Measurements from ENCODE around the gene SLC5A4. TPM values are rescaled to one million over a fixed set of nuclear protein-coding genes. Genes with fewer than 3 reads are reported as not detected.

Gene SLC5A4
- total and polyA plus RNA-seq, 2 donors (not counting 1 experiment from before 2014, with no cell fraction given) = not detected

GRCh38 chr22:32202539-32203180, 52.5 kb downstream of the SLC5A4 start:
- H3K9ac ChIP-seq (ENCODE audit: low read length) = peak overlapping the region; percentile 11
- H3K4me3 ChIP-seq (ENCODE audit: control extremely low read depth in 1 of 5, extremely low read depth in 1 of 5, insufficient read depth in 1 of 5, low read depth in 2 of 5, low read length in 4 of 5) = peak overlapping the region in 1 of 5 experiments; percentile 7
- CTCF ChIA-PET = interaction anchor here (0.7 kb wide), 1 partner anchor 271 kb away, joined by 3 read pairs; no protein-coding TSS in a partner anchor
- H3K27me3 ChIP-seq (replicated peaks in 1 of 4; ENCODE audit: control extremely low read depth in 1 of 4, control insufficient read depth in 3 of 4, insufficient read depth in 4 of 4, low read length in 3 of 4) = peaks cover 0 to 24% (median 5%) of the 10 kb centered on the region in 4 experiments
- Mint-ChIP-seq H3K4me3 (peak overlapping the region; percentile 30), H3K27me3 (peaks cover 36% of the 10 kb centered on the region), H3K4me1 (peaks cover 4% of the 10 kb centered on the region), H3K9me3 (ENCODE audit: insufficient read depth) (no peaks in the 10 kb centered on the region), H3K27ac (no peak overlapping the region)
- no peaks in the 10 kb centered on the region for H4K20me1 ChIP-seq (ENCODE audit: control insufficient read depth, insufficient read depth, low read length, poor library complexity, severe bottlenecking)
- POLR2A ChIA-PET = no interaction called here
- DNase-seq = peak; percentile 28
- no peak for ATAC-seq (ENCODE audit: low read depth)
- no peaks in the 10 kb centered on the region for H3K79me2 ChIP-seq (ENCODE audit: control insufficient read depth, insufficient read depth, low read length)
- peaks cover 6 to 8% of the 10 kb centered on the region in 2 donors for H3K4me1 ChIP-seq (ENCODE audit: control insufficient read depth in 2 of 2, insufficient read depth in 2 of 2, low read length in 2 of 2)
- WGBS (ENCODE audit: insufficient coverage) = 7% methylated on average over 29 of the region's 29 CpGs
- no peak overlapping the region for H3K27ac ChIP-seq (ENCODE audit: low read length in 2 of 2)
- H2AFZ ChIP-seq (ENCODE audit: insufficient read depth, low read depth, low read length, poor library complexity, severe bottlenecking) = peak overlapping the region; percentile 25
- TF ChIP-seq CTCF (IDR thresholded peaks at IDR 0.05) (peak; percentile 49), EZH2 (IDR thresholded peaks at IDR 0.05; ENCODE audit: borderline replicate concordance, insufficient read depth, low read depth, low read length, poor library complexity, severe bottlenecking) (no peak)
- H3K9me3 ChIP-seq (ENCODE audit: control extremely low read depth in 1 of 3, control insufficient read depth in 2 of 3, insufficient read depth in 1 of 3, low read length in 2 of 3) = peaks cover 0 to 6% (median 0%) of the 10 kb centered on the region in 3 donors
- H3K36me3 ChIP-seq (replicated peaks in 1 of 2; ENCODE audit: control extremely low read depth in 1 of 2, control insufficient read depth in 1 of 2, extremely low read depth in 1 of 2, insufficient read depth in 2 of 2, low read length in 1 of 2) = no peaks in the 10 kb centered on the region
- H3K4me2 ChIP-seq (replicated peaks; ENCODE audit: low read depth, low read length, poor library complexity, severe bottlenecking) = peak overlapping the region; percentile 52
- intact Hi-C loops (cut with micrococcal nuclease) = loop anchor here (1.0 kb wide), 1 partner anchor 271 kb away; no protein-coding TSS in a partner anchor

GRCh38 chr22:32202161-32202538, 53.0 kb downstream of the SLC5A4 start:
- TF ChIP-seq EZH2 (IDR thresholded peaks at IDR 0.05; ENCODE audit: borderline replicate concordance, insufficient read depth, low read depth, low read length, poor library complexity, severe bottlenecking) (no peak), CTCF (IDR thresholded peaks at IDR 0.05) (no peak)

More at GRCh38 chr22:32202161-32202538, 53.0 kb downstream of the SLC5A4 start:
- H3K36me3 ChIP-seq (replicated peaks in 1 of 2; ENCODE audit: control extremely low read depth in 1 of 2, control insufficient read depth in 1 of 2, extremely low read depth in 1 of 2, insufficient read depth in 2 of 2, low read length in 1 of 2) = no peaks in the 10 kb centered on the region
- ChIA-PET CTCF (interaction anchor here (0.7 kb wide), 1 partner anchor 271 kb away, joined by 3 read pairs; no protein-coding TSS in a partner anchor), POLR2A (no interaction called here)
- H4K20me1 ChIP-seq (ENCODE audit: control insufficient read depth, insufficient read depth, low read length, poor library complexity, severe bottlenecking) = no peaks in the 10 kb centered on the region
- peaks cover 6 to 8% of the 10 kb centered on the region in 2 donors for H3K4me1 ChIP-seq (ENCODE audit: control insufficient read depth in 2 of 2, insufficient read depth in 2 of 2, low read length in 2 of 2)
- H3K27ac ChIP-seq (ENCODE audit: low read length in 2 of 2) = no peak overlapping the region
- Mint-ChIP-seq H3K27me3 (peaks cover 35% of the 10 kb centered on the region), H3K4me1 (peaks cover 4% of the 10 kb centered on the region), H3K4me3 (no peak overlapping the region), H3K9me3 (ENCODE audit: insufficient read depth) (no peaks in the 10 kb centered on the region), H3K27ac (no peak overlapping the region)
- H3K9ac ChIP-seq (ENCODE audit: low read length) = no peak overlapping the region
- H3K4me2 ChIP-seq (replicated peaks; ENCODE audit: low read depth, low read length, poor library complexity, severe bottlenecking) = no peak overlapping the region
- ATAC-seq (ENCODE audit: low read depth) = no peak
- no peaks in the 10 kb centered on the region for H3K79me2 ChIP-seq (ENCODE audit: control insufficient read depth, insufficient read depth, low read length)
- H3K4me3 ChIP-seq (ENCODE audit: control extremely low read depth in 1 of 5, extremely low read depth in 1 of 5, insufficient read depth in 1 of 5, low read depth in 2 of 5, low read length in 4 of 5) = no peak overlapping the region
- intact Hi-C loops (cut with micrococcal nuclease) = loop anchor here (1.0 kb wide), 1 partner anchor 271 kb away; no protein-coding TSS in a partner anchor
- H3K27me3 ChIP-seq (replicated peaks in 1 of 4; ENCODE audit: control extremely low read depth in 1 of 4, control insufficient read depth in 3 of 4, insufficient read depth in 4 of 4, low read length in 3 of 4) = peaks cover 0 to 24% (median 5%) of the 10 kb centered on the region in 4 experiments
- peak overlapping the region; percentile 25 for H2AFZ ChIP-seq (ENCODE audit: insufficient read depth, low read depth, low read length, poor library complexity, severe bottlenecking)
- H3K9me3 ChIP-seq (ENCODE audit: control extremely low read depth in 1 of 3, control insufficient read depth in 2 of 3, insufficient read depth in 1 of 3, low read length in 2 of 3) = peaks cover 0 to 6% (median 0%) of the 10 kb centered on the region in 3 donors
- DNase-seq = no peak
- WGBS (ENCODE audit: insufficient coverage) = 30% methylated on average over 4 of the region's 4 CpGs

All from B cell (primary cell).